Measurements from ENCODE around the gene KIF1A.

Gene KIF1A

GRCh38 chr2:240819126-240819857 lies 727 bp downstream of the KIF1A start:
- DNase-seq, result no peak

GRCh38 chr2:240818293-240819125 lies 1.5 kb downstream of the KIF1A start:
- no peak for DNase-seq

- no peak for DNase-seq
These were observed 2.3 kb downstream of the KIF1A start for GRCh38 chr2:240817496-240818292.

- no peak for DNase-seq
These were observed 3.2 kb downstream of the KIF1A start for GRCh38 chr2:240816584-240817495.

GRCh38 chr2:240815761-240816583 lies 4.0 kb downstream of the KIF1A start:
- DNase-seq, result no peak

- DNase-seq, result no peak
These were observed 4.9 kb downstream of the KIF1A start for GRCh38 chr2:240814946-240815760.

GRCh38 chr2:240814280-240814679 lies 5.7 kb downstream of the KIF1A start:
- DNase-seq, result no peak

GRCh38 chr2:240813231-240813921 lies 6.6 kb downstream of the KIF1A start:
- DNase-seq, result no peak

- DNase-seq, result no peak
These were observed 7.3 kb downstream of the KIF1A start for GRCh38 chr2:240812721-240813120.

GRCh38 chr2:240812301-240812680 lies 7.7 kb downstream of the KIF1A start:
- no peak for DNase-seq

- no peak for DNase-seq
These were observed 8.4 kb downstream of the KIF1A start for GRCh38 chr2:240811346-240812300.

- no peak for DNase-seq
These were observed 9.4 kb downstream of the KIF1A start for GRCh38 chr2:240810621-240811020.

- DNase-seq, result no peak
These were observed 9.8 kb downstream of the KIF1A start for GRCh38 chr2:240810199-240810598.

- no peak for DNase-seq
These were observed 10.7 kb downstream of the KIF1A start for GRCh38 chr2:240809276-240809675.

GRCh38 chr2:240806459-240806858 lies 13.6 kb downstream of the KIF1A start:
- no peak for DNase-seq

- no peak for DNase-seq
These were observed 14.0 kb downstream of the KIF1A start for GRCh38 chr2:240806006-240806405.

GRCh38 chr2:240803191-240803590 lies 16.8 kb downstream of the KIF1A start:
- no peak for DNase-seq

GRCh38 chr2:240799033-240799820 lies 20.8 kb downstream of the KIF1A start:
- no peak for DNase-seq
